Tibial nerve (tissue), 4 donors: ENCODE results near the gene ANKH. TPM values are rescaled to one million over a fixed set of nuclear protein-coding genes. Genes with fewer than 3 reads are reported as not detected.

Experiments
- DNase-seq, 2 donors: peaks; one replicate each; pipeline ENCODE4 v3.0.0-alpha.2; 2019; ENCODE audit warnings: low spot score in 2 of 2
- H3K27ac ChIP-seq, 4 donors: fragments of 200-600 bp; sonication (generic) in 3 of 4; one replicate each; pipeline ENCODE4 v1.5.1; 2017 to 2019; ENCODE audit warnings: mild to moderate bottlenecking in 1 of 4
- H3K27me3 ChIP-seq, 2 donors: fragments of 200-600 bp; sonication (generic) in 1 of 2; one replicate each; pipeline versions ENCODE4 v1.5.1 to v1.6.0; 2017 to 2019
- H3K36me3 ChIP-seq, 3 donors: fragments of 200-600 bp; sonication (generic); one replicate each; pipeline ENCODE4 v1.5.1; 2018 to 2019
- H3K4me1 ChIP-seq, 4 donors: fragments of 200-600 bp; sonication (generic) in 3 of 4; one replicate each; pipeline ENCODE4 v1.5.1; 2017 to 2019
- H3K4me3 ChIP-seq, 4 donors: fragments of 200-600 bp; sonication (generic) in 3 of 4; one replicate each; pipeline ENCODE4 v1.5.1; 2017 to 2019; ENCODE audit warnings: mild to moderate bottlenecking in 1 of 4, moderate library complexity in 1 of 4
- H3K9me3 ChIP-seq, 4 donors: fragments of 200-600 bp; sonication (generic) in 3 of 4; one replicate each; pipeline ENCODE4 v1.5.1; 2017 to 2019
- CTCF ChIP-seq, 5 experiments: fragments of 200-600 bp in 3 of 5; fragments of 450-650 bp in 2 of 5; sonication (generic) in 3 of 5; IDR thresholded peaks; one replicate each; pipeline ENCODE4 v1.5.1; 2016 to 2019; ENCODE audit warnings: antibody characterized with exemption in 5 of 5, mild to moderate bottlenecking in 3 of 5, moderate library complexity in 2 of 5
- EP300 ChIP-seq, 2 donors: sonication (generic); formaldehyde crosslinking; IDR thresholded peaks; one replicate each; pipeline ENCODE4 v1.6.1; 2017; ENCODE audit warnings: antibody characterized with exemption in 2 of 2, mild to moderate bottlenecking in 1 of 2
- POLR2A ChIP-seq, 2 donors: fragments of 450-650 bp; IDR thresholded peaks; one replicate each; pipeline ENCODE4 v1.6.1; 2017; ENCODE audit warnings: antibody characterized with exemption in 2 of 2, mild to moderate bottlenecking in 2 of 2, moderate library complexity in 2 of 2
- WGBS, 2 donors: methylation state at CpG; one replicate each; pipeline ENCODE4 v1.1.5; 2018; 5-methylcytosine and 5-hydroxymethylcytosine counted together
- total RNA-seq, 4 donors: library from RNA; depleted of rRNA; stranded (reverse); fragments of >200 nt; gene quantifications; one replicate each; pipeline ENCODE4 v1.1.0, GENCODE V29; 2016

The ANKH gene
- total RNA-seq, 4 donors from 2014 or later = 45.7 to 77.9 (median 46.6) TPM

DNA sequence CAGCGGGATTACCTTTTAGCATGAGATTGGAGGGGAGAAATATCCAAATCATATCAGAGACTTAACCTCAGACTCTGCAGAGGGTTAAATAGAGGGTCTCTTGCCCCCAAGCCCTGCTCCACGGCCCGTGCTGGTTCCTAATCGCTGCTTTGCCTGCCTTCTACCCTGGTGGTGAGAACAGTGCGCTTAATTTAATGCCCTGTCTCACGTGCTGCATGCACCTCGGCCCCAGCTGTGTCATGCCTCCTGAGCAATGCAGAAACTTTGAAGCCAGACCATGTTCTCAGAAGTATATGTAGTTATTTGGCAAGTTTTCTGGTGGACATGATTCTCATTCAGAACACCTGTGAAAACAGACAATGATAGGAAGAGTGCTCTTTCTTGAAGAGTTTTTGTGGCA lies 205.6 kb downstream of the ANKH start:
- peaks cover 3 to 63% (median 26%) of the 10 kb centered on the region in 4 donors for H3K4me1 ChIP-seq
- H3K27ac ChIP-seq = peak overlapping the region in 1 of 4 donors; percentile 86
- H3K4me3 ChIP-seq = peak overlapping the region; percentile 60 to 83 (median 74)
- peaks cover 0 to 4% (median 0%) of the 10 kb centered on the region in 3 donors for H3K36me3 ChIP-seq
- no peak for TF ChIP-seq EP300 (IDR thresholded peaks at IDR 0.05)
- no peak for TF ChIP-seq POLR2A (IDR thresholded peaks at IDR 0.05)
- no peak for TF ChIP-seq CTCF (IDR thresholded peaks at IDR 0.05)
- no peaks in the 10 kb centered on the region for H3K27me3 ChIP-seq
- H3K9me3 ChIP-seq = no peaks in the 10 kb centered on the region
- WGBS, 2 donors = 24 to 25% methylated on average over 7 of the region's 7 CpGs
- no peak for DNase-seq

DNA sequence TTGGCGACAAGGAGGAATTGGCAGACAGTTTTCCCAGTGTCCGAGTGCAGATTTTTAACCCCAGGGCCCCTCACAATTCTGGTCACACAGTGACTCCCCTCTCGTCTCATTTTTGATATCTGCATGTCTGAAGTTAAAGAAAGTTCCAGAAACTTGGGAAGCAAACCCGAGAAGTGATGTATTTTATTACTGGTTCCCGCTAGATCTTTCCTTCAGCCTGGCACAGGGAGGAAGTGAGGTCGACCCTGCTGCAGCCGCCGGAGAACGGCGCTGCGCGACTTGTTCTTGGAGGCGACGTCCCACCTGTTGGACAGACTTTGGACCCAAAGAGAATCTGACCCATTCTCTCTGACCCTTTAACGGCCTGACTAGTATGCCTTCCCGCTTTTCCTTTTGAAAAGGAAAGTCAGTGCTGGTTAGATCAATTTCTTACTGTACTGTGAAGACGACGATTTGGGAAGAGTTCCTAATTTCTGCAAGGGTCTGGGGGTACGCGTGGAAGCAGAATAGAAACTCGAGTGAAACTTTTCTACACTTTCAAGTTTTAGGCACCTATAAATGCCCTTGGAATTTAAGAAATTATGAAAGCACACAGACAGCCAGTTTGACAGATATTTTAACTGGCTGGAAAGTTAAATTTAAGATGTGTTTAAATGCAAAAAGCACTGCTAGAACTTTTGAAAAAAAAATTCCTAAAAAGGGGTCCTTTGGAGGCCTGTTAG lies 206.3 kb downstream of the ANKH start:
- peak overlapping the region; percentile 73 to 95 (median 90) for H3K27ac ChIP-seq
- H3K9me3 ChIP-seq = no peaks in the 10 kb centered on the region
- no peaks in the 10 kb centered on the region for H3K27me3 ChIP-seq
- WGBS, 2 donors = 2% methylated on average over 21 of the region's 21 CpGs
- DNase-seq = no peak
- peak overlapping the region; percentile 60 to 83 (median 74) for H3K4me3 ChIP-seq
- H3K36me3 ChIP-seq = peaks cover 0 to 4% (median 0%) of the 10 kb centered on the region in 3 donors
- TF ChIP-seq CTCF (IDR thresholded peaks at IDR 0.05) (no peak), POLR2A (IDR thresholded peaks at IDR 0.05) (no peak), EP300 (IDR thresholded peaks at IDR 0.05) (peak in 1 of 2 donors; percentile 17)
- H3K4me1 ChIP-seq = peaks cover 3 to 56% (median 21%) of the 10 kb centered on the region in 4 donors

GRCh38 chr5:14664270-14665100 lies 207.1 kb downstream of the ANKH start, which contains the start of gene OTULIN:
Gene OTULIN, plus strand, starts transcription at chr5:14664718. Its CDS starts 108 bp downstream, at chr5:14664826.
- H3K36me3 ChIP-seq = peaks cover 0 to 4% (median 0%) of the 10 kb centered on the region in 3 donors
- no peaks in the 10 kb centered on the region for H3K9me3 ChIP-seq
- peak within 1 kb of the TSS; percentile 73 to 95 (median 90) for H3K27ac ChIP-seq
- H3K4me3 ChIP-seq = peak within 1 kb of the TSS; percentile 60 to 83 (median 74)
- peak; percentile 72 to 73 for DNase-seq
- peaks cover 3 to 49% (median 21%) of the 10 kb centered on the region in 4 donors for H3K4me1 ChIP-seq
- no peaks in the 10 kb centered on the region for H3K27me3 ChIP-seq
- WGBS, 2 donors = 0 to 4% methylated on average over 20 to 76 of the region's 115 CpGs
- peak; percentile 77 to 94 for TF ChIP-seq POLR2A (IDR thresholded peaks at IDR 0.05)
- peak in 1 of 2 donors; percentile 94 for TF ChIP-seq EP300 (IDR thresholded peaks at IDR 0.05)
- TF ChIP-seq CTCF (IDR thresholded peaks at IDR 0.05) = peak in 2 of 5 experiments; percentile 34 to 47

DNA sequence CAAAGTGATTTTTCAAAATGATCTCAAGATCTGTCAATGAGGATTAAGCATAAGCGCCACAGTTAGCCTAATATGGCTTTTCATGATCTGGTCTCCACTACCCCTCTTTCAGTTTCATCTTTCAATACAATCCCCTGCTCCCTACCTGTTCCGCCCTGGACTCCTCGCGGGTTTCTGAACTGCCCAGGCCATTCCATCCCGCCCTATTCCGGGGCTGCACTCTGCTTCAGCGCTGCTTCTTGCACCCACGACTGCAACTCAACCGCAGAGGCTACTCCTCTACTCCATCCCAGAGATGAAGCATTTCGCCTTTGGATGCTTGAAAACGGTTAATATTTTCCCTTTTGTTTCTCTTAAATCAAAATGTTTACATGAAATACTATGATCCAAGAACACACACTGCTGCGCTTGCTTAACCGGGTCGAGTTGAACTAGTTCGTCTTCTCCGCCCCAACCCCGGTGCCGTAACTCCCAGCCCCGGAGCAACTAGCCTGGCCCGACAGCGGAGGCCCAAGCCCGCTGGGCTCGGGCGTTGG lies 207.8 kb downstream of the ANKH start:
- DNase-seq = peak in 1 of 2 donors; percentile 36
- no peaks in the 10 kb centered on the region for H3K9me3 ChIP-seq
- TF ChIP-seq EP300 (IDR thresholded peaks at IDR 0.05) = no peak
- TF ChIP-seq POLR2A (IDR thresholded peaks at IDR 0.05) = no peak
- TF ChIP-seq CTCF (IDR thresholded peaks at IDR 0.05) = no peak
- WGBS, 2 donors = 1 to 2% methylated on average over 22 to 24 of the region's 24 CpGs
- H3K27ac ChIP-seq = peak overlapping the region; percentile 73 to 95 (median 90)
- peak overlapping the region; percentile 60 to 83 (median 74) for H3K4me3 ChIP-seq
- peaks cover 3 to 42% (median 21%) of the 10 kb centered on the region in 4 donors for H3K4me1 ChIP-seq
- H3K27me3 ChIP-seq = no peaks in the 10 kb centered on the region
- peaks cover 0 to 4% (median 0%) of the 10 kb centered on the region in 3 donors for H3K36me3 ChIP-seq
